IPS-15b (cell line): ENCODE measurements around the gene TAMALIN.
A peak's percentile ranks its signal among the peaks of the same experiment; 100 is the strongest.

Experiments
- H3K27me3 ChIP-seq: one replicate; pipeline ENCODE4 v1.6.1; 2013; ENCODE audit warnings: low read length; ENCODE audit not compliant: control insufficient read depth, insufficient read depth
- H3K36me3 ChIP-seq: one replicate; pipeline ENCODE4 v1.6.1; 2013; ENCODE audit warnings: low read length; ENCODE audit not compliant: control insufficient read depth, insufficient read depth
- H3K4me1 ChIP-seq: one replicate; pipeline ENCODE4 v1.6.1; 2013; ENCODE audit warnings: mild to moderate bottlenecking, low read length; ENCODE audit not compliant: control insufficient read depth, insufficient read depth
- H3K4me3 ChIP-seq: one replicate; pipeline ENCODE4 v1.5.1; 2013; ENCODE audit warnings: low read depth, low read length
- H3K9ac ChIP-seq: one replicate; pipeline ENCODE4 v1.6.1; 2013; ENCODE audit warnings: low read depth, mild to moderate bottlenecking, low read length
- H3K9me3 ChIP-seq: one replicate; pipeline ENCODE4 v1.6.1; 2013; ENCODE audit warnings: mild to moderate bottlenecking, low read length; ENCODE audit not compliant: control insufficient read depth, insufficient read depth

The TAMALIN gene

GRCh38 chr12:52044292-52044983 lies 37.7 kb downstream of the TAMALIN start:
- H3K9me3 ChIP-seq = no peaks in the 10 kb centered on the region
- H3K4me3 ChIP-seq = no peak overlapping the region
- H3K4me1 ChIP-seq = peaks cover 3% of the 10 kb centered on the region
- peaks cover 31% of the 10 kb centered on the region for H3K27me3 ChIP-seq
- H3K36me3 ChIP-seq = peaks cover 3% of the 10 kb centered on the region
- H3K9ac ChIP-seq = no peak overlapping the region

GRCh38 chr12:52045794-52046199 lies 39.1 kb downstream of the TAMALIN start:
- H3K9ac ChIP-seq = no peak overlapping the region
- no peaks in the 10 kb centered on the region for H3K9me3 ChIP-seq
- peaks cover 35% of the 10 kb centered on the region for H3K27me3 ChIP-seq
- peaks cover 3% of the 10 kb centered on the region for H3K36me3 ChIP-seq
- H3K4me3 ChIP-seq = no peak overlapping the region
- peaks cover 3% of the 10 kb centered on the region for H3K4me1 ChIP-seq

GRCh38 chr12:52046859-52047258 lies 40.1 kb downstream of the TAMALIN start:
- peaks cover 3% of the 10 kb centered on the region for H3K36me3 ChIP-seq
- no peaks in the 10 kb centered on the region for H3K9me3 ChIP-seq
- peaks cover 40% of the 10 kb centered on the region for H3K27me3 ChIP-seq
- H3K9ac ChIP-seq = no peak overlapping the region
- no peaks in the 10 kb centered on the region for H3K4me1 ChIP-seq
- no peak overlapping the region for H3K4me3 ChIP-seq

GRCh38 chr12:52049286-52049685 lies 42.5 kb downstream of the TAMALIN start:
- Histone ChIP-seq H3K9ac (no peak overlapping the region), H3K9me3 (no peaks in the 10 kb centered on the region), H3K27me3 (peaks cover 59% of the 10 kb centered on the region), H3K4me1 (peaks cover 8% of the 10 kb centered on the region), H3K36me3 (no peaks in the 10 kb centered on the region), H3K4me3 (no peak overlapping the region)

GRCh38 chr12:52049688-52050087 lies 42.9 kb downstream of the TAMALIN start:
- Histone ChIP-seq H3K9ac (no peak overlapping the region), H3K4me1 (peaks cover 8% of the 10 kb centered on the region), H3K27me3 (peaks cover 59% of the 10 kb centered on the region), H3K4me3 (no peak overlapping the region), H3K36me3 (peaks cover under 1% of the 10 kb centered on the region), H3K9me3 (no peaks in the 10 kb centered on the region)

GRCh38 chr12:52050116-52050757 lies 43.5 kb downstream of the TAMALIN start:
- Histone ChIP-seq H3K9me3 (no peaks in the 10 kb centered on the region), H3K4me3 (peak overlapping the region; percentile 80), H3K9ac (peak overlapping the region; percentile 47), H3K4me1 (peaks cover 8% of the 10 kb centered on the region), H3K36me3 (peaks cover 3% of the 10 kb centered on the region), H3K27me3 (peaks cover 59% of the 10 kb centered on the region)

GRCh38 chr12:52050758-52051541 lies 44.2 kb downstream of the TAMALIN start, which contains the start of gene NR4A1:
NR4A1 (plus strand) TSS chr12:52051442; CDS start chr12:52054329, 2,887 bp downstream.
- Histone ChIP-seq H3K9me3 (no peaks in the 10 kb centered on the region), H3K36me3 (peaks cover 3% of the 10 kb centered on the region), H3K4me3 (peak within 1 kb of the TSS; percentile 89), H3K27me3 (peaks cover 59% of the 10 kb centered on the region), H3K9ac (peak within 1 kb of the TSS; percentile 47), H3K4me1 (peaks cover 8% of the 10 kb centered on the region)

- no peak overlapping the region for H3K9ac ChIP-seq
- H3K4me1 ChIP-seq = peaks cover 8% of the 10 kb centered on the region
- peaks cover 51% of the 10 kb centered on the region for H3K27me3 ChIP-seq
- H3K36me3 ChIP-seq = peaks cover 3% of the 10 kb centered on the region
- no peaks in the 10 kb centered on the region for H3K9me3 ChIP-seq
- H3K4me3 ChIP-seq = peak overlapping the region; percentile 89
Observed at GRCh38 chr12:52052468-52053186, 45.9 kb downstream of the TAMALIN start.

- Histone ChIP-seq H3K27me3 (peaks cover 44% of the 10 kb centered on the region), H3K36me3 (peaks cover 3% of the 10 kb centered on the region), H3K9ac (no peak overlapping the region), H3K4me3 (no peak overlapping the region), H3K9me3 (no peaks in the 10 kb centered on the region), H3K4me1 (peaks cover 8% of the 10 kb centered on the region)
Observed at GRCh38 chr12:52053536-52054209, 46.9 kb downstream of the TAMALIN start.

GRCh38 chr12:52054231-52054832 lies 47.6 kb downstream of the TAMALIN start:
- H3K4me3 ChIP-seq = no peak overlapping the region
- peaks cover 8% of the 10 kb centered on the region for H3K4me1 ChIP-seq
- no peak overlapping the region for H3K9ac ChIP-seq
- H3K27me3 ChIP-seq = peaks cover 37% of the 10 kb centered on the region
- peaks cover 3% of the 10 kb centered on the region for H3K36me3 ChIP-seq
- no peaks in the 10 kb centered on the region for H3K9me3 ChIP-seq
